IPS-18a (cell line): ENCODE data around the gene IQGAP1.
"Not testable (repeated sequence)": the region's sequence is repeated elsewhere in the genome, so short reads cannot be mapped to it uniquely, and the experiment has no call there.

Source experiments
- H3K27ac ChIP-seq: one replicate; pipeline ENCODE4 v1.5.1; 2013; ENCODE audit warnings: low read length
- H3K27me3 ChIP-seq: one replicate; pipeline ENCODE4 v1.6.1; 2013; ENCODE audit warnings: mild to moderate bottlenecking, low read length; ENCODE audit not compliant: control insufficient read depth, insufficient read depth
- H3K36me3 ChIP-seq: one replicate; pipeline ENCODE4 v1.6.1; 2013; ENCODE audit warnings: low read depth, low read length; ENCODE audit not compliant: control insufficient read depth
- H3K4me1 ChIP-seq: one replicate; pipeline ENCODE4 v1.6.1; 2013; ENCODE audit warnings: low read depth, low read length; ENCODE audit not compliant: control insufficient read depth
- H3K4me3 ChIP-seq: one replicate; pipeline ENCODE4 v1.5.1; 2013; ENCODE audit warnings: low read length
- H3K9ac ChIP-seq: one replicate; pipeline ENCODE4 v1.6.1; 2013; ENCODE audit warnings: mild to moderate bottlenecking, low read length, moderate library complexity
- H3K9me3 ChIP-seq: one replicate; pipeline ENCODE4 v1.6.1; 2013; ENCODE audit warnings: low read depth, low read length; ENCODE audit not compliant: control insufficient read depth

IQGAP1 gene

DNA sequence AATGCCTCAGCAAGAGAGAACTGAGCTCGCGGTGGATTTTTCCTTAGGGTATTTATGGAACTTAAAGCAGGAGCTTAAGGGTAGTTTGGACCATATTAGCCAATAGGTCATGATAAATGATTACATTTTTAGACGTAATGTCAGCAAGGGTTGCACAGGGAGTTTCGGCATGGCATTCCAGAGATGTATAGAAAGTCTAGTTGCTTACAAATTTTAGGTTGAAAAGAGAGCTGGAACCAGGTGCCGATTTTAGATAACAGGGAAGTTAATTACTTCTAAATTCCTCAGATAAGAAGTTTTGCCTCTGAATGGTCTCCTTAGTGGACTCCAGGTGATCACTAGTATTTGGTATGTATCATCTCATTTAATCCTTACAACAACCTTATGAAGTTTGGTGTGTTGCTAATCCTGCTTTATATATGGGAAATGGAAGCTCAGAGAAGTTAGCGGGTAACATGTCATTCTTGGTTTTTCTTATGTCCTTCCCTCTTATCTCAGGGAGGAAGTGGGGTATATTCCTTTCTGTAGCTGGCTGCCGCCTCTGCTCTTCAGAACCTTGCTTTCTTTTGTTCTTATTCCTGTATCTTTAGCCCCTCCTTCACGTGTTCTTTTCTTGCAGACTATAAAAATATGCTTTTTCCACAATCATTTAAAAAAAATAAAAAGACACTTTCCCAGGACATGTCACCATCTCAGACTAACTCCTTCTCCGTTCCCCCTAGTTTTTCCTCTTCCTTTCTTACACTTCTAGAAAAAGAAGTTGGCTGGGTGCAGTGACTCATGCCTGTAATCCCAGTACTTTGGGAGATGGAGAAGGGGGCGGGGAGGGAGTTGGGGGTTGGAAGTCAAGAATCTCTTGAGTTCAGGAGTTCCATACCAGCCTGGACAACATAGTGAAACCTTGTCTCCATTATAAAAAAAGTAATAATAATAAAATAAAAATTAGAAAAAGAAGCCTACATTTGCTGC, 25.7 kb downstream of the IQGAP1 start:
- peak overlapping the region; percentile 41 for H3K4me3 ChIP-seq
- H3K4me1 ChIP-seq = peaks cover 37% of the 10 kb centered on the region
- H3K9me3 ChIP-seq = no peaks in the 10 kb centered on the region
- H3K27me3 ChIP-seq = no peaks in the 10 kb centered on the region
- H3K36me3 ChIP-seq = no peaks in the 10 kb centered on the region
- peak overlapping the region; percentile 40 for H3K9ac ChIP-seq
- H3K27ac ChIP-seq = no peak overlapping the region

DNA sequence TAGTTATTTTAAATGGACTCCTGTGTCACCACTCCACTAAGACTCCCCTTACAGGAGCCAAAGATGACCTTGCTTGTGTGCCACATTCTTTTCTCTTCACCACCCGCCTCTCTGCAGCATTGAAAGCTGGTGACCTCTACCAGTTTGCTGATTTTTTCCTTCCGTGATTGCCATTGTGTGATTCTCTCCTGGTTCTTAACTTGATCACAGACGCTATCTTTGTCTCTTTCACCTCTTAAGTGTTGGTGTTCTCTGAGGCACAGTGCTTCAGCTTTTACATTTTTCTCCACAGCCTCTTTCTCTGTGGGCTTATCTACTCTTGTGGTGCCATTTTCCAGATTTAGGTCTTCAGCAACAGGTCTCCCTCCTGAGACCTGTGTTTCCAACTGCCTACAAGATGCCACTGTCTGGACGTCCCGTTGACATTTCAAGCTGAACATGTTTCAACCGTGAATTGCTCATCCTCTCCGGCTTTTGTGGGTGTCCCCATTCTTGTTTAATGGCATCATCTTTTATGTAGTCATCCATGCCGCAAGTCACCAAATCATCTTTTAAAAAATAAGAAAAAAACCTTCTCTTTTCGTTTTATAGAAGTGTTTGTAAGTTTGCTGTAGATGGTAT, 26.5 kb downstream of the IQGAP1 start:
- no peaks in the 10 kb centered on the region for H3K36me3 ChIP-seq
- no peak overlapping the region for H3K4me3 ChIP-seq
- no peaks in the 10 kb centered on the region for H3K27me3 ChIP-seq
- no peak overlapping the region for H3K9ac ChIP-seq
- H3K9me3 ChIP-seq = no peaks in the 10 kb centered on the region
- H3K27ac ChIP-seq = peak overlapping the region; percentile 17
- H3K4me1 ChIP-seq = peaks cover 37% of the 10 kb centered on the region

DNA sequence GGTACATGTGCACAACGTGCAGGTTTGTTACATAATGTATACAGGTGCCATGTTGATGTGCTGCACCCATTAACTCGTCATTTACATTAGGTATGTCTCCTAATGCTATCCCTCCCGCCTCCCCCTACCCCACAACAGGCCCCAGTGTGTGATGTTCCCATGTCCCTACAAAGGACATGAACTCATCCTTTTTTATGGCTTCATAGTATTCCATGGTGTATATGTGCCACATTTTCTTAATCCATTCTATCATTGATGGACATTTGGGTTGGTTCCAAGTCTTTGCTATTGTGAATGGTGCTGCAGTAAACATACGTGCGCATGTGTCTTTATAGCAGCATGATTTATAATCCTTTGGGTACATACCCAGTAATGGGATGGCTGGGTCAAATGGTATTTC, 28.0 kb downstream of the IQGAP1 start:
- H3K4me1 ChIP-seq = peaks cover 46% of the 10 kb centered on the region
- not testable (repeated sequence) for H3K36me3 ChIP-seq, H3K9ac ChIP-seq, H3K4me3 ChIP-seq, H3K9me3 ChIP-seq, H3K27me3 ChIP-seq, H3K27ac ChIP-seq

DNA sequence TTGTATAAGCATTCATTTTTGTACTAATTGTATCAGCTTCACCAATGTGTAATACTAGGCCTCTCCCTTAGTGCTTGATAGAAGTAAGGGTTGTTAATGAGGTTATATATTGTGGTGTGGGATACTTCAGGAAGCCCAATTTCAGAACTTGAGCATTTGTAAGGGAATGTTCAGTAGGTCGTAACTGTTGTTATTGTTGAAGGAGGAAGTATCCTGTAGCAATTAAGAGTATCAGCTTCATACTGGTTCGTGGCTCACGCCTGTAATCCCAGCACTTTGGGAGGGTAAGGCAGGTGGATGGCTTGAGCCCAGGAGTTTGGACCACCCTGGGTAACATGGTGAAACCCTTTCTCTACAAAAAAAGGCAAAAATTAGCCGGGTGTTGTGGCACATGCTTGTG, 30.6 kb downstream of the IQGAP1 start:
- H3K27me3 ChIP-seq = no peaks in the 10 kb centered on the region
- H3K9ac ChIP-seq = no peak overlapping the region
- peaks cover 21% of the 10 kb centered on the region for H3K4me1 ChIP-seq
- H3K9me3 ChIP-seq = no peaks in the 10 kb centered on the region
- no peaks in the 10 kb centered on the region for H3K36me3 ChIP-seq
- no peak overlapping the region for H3K27ac ChIP-seq
- no peak overlapping the region for H3K4me3 ChIP-seq

DNA sequence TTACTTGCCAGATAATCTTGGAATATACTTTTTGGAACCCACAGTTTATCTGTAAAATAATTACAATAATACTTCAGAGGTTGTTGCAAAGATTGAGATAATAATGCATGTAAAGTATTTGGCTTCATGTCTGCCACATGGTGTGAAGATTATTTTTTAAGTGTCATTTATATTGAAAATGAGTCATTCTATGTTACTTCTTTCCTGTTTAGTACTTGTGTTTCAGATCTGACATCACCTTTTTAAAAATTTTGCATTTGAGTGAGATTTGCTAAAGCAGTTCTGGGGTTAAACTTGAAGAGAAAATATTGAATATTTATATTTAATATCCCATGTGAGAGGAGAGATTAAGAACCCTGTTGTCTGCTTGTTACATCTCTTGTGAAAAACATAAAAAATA, 31.2 kb downstream of the IQGAP1 start:
- no peak overlapping the region for H3K4me3 ChIP-seq
- H3K4me1 ChIP-seq = peaks cover 17% of the 10 kb centered on the region

DNA sequence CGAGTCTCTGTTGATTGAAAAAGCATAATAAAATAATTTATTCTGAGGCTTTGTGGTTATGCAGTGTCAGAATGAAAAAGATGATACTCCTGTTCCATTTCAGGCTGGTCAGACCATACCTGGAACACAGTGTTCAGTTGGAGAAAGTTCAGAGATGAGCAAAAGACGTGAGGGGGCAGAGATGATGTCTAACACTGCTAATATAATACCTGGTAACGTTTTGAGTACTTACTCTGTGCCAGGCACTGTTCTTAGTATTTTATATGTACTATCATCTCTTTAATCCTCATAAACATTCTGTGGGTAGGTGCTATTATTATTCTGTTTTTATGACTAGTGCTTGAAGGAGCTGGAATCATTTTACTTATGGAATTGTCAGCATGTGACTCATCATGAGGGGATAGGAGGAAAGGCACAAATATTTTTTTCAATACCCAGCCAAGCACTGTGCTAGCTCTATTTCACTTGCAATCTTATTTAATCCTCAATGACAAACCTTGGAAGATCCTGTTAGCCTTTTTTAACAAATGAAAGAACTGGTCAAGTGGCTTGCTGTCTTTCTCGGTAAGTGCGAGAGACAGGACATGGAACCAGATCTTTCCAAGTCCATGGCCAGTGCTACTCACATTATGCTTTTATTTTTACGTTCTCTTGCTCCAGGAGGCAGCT, 31.8 kb downstream of the IQGAP1 start:
- H3K36me3 ChIP-seq = no peaks in the 10 kb centered on the region
- no peaks in the 10 kb centered on the region for H3K27me3 ChIP-seq
- H3K4me1 ChIP-seq = peaks cover 10% of the 10 kb centered on the region
- no peaks in the 10 kb centered on the region for H3K9me3 ChIP-seq
- H3K4me3 ChIP-seq = no peak overlapping the region
- H3K27ac ChIP-seq = no peak overlapping the region
- no peak overlapping the region for H3K9ac ChIP-seq

More for the DNA sequence above, 31.2 kb downstream of the IQGAP1 start:
- Histone ChIP-seq H3K36me3 (no peaks in the 10 kb centered on the region), H3K9me3 (no peaks in the 10 kb centered on the region), H3K27me3 (no peaks in the 10 kb centered on the region), H3K9ac (no peak overlapping the region), H3K27ac (no peak overlapping the region)

DNA sequence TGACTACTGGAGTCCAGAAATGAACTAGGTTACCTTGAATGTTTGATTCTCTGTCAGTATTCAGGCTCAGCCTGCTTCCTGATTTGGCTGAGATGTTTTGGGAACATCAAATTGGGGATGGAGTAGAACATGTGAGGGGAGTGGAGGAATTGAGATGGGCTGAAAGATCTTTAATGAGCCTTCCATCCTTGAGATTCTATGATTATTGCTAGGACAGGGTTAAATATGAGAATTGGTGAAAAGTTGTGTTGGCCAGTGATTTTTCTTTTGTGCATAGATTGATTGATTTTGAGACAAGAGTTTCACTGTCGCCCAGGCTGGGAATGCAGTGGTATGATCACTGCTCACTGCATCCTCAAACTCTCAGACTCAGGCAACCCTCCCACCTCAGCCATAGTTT, 32.4 kb downstream of the IQGAP1 start:
- Histone ChIP-seq H3K4me3 (no peak overlapping the region), H3K4me1 (peaks cover 8% of the 10 kb centered on the region), H3K36me3 (no peaks in the 10 kb centered on the region), H3K27ac (no peak overlapping the region), H3K9ac (no peak overlapping the region), H3K9me3 (no peaks in the 10 kb centered on the region), H3K27me3 (no peaks in the 10 kb centered on the region)

DNA sequence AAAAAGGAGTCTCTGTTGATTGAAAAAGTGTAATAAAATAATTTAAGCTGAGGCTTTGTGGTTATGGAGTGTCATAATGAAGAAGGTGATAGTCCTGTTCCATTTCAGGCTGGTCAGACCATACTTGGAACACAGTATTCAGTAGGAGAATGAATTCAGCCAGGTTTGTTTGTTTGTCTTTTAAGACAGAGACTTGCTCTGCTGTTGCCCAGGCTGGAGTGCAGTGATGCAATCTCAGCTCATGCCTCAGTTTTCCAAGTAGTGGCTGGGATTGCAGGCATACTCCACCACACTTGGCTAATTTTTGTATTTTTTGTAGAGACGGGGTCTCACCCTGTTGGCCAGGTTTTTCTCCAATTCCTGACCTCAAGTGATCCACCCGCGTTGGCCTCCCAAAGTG, 33.5 kb downstream of the IQGAP1 start:
- H3K4me3 ChIP-seq = no peak overlapping the region
- H3K9me3 ChIP-seq = no peaks in the 10 kb centered on the region
- H3K9ac ChIP-seq = no peak overlapping the region
- H3K4me1 ChIP-seq = peaks cover 15% of the 10 kb centered on the region
- H3K27ac ChIP-seq = no peak overlapping the region
- no peaks in the 10 kb centered on the region for H3K36me3 ChIP-seq
- no peaks in the 10 kb centered on the region for H3K27me3 ChIP-seq

DNA sequence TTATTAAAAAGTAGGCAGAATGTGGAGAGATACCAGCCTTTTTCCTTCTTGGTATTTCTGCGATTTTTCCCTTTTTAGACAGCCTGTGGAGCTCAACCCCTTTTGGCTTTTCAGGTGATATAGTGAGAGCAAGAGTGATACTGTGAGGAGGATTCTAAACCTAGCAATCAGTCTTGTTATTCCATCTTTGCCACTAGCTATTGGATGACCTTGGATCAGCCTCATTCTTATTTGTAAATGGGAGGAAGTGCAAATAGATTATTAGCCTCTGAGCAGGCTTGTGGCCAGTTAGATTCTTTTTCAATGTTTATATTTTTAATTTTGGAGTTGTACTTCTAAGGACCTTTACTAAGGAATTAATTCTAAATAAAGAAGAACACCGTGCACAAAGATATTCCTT, 34.0 kb downstream of the IQGAP1 start:
- no peak overlapping the region for H3K4me3 ChIP-seq
- no peaks in the 10 kb centered on the region for H3K27me3 ChIP-seq
- no peak overlapping the region for H3K27ac ChIP-seq
- no peak overlapping the region for H3K9ac ChIP-seq
- no peaks in the 10 kb centered on the region for H3K9me3 ChIP-seq
- peaks cover 15% of the 10 kb centered on the region for H3K4me1 ChIP-seq
- H3K36me3 ChIP-seq = no peaks in the 10 kb centered on the region

DNA sequence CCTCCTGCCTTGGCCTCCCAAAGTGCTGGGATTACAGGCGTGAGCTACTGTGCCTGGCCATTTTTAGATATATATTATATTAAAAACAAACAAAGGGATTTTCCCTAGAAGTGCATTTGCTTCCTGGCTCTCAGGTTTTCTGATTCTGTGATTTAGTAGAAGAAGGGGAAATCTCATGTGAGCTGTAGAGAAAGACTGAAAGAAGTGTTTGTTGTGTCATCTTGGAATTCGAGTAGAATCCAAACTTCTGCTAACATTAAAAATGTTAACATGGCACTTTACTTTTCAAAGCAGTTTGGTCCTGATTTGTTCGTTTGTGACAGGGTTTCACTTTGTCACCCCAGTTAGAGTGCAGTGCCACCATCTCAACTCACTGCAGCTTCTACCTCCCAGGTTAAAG, 34.9 kb downstream of the IQGAP1 start:
- Histone ChIP-seq H3K4me3 (no peak overlapping the region), H3K27me3 (no peaks in the 10 kb centered on the region), H3K36me3 (no peaks in the 10 kb centered on the region), H3K4me1 (peaks cover 15% of the 10 kb centered on the region), H3K27ac (no peak overlapping the region), H3K9me3 (no peaks in the 10 kb centered on the region), H3K9ac (no peak overlapping the region)

DNA sequence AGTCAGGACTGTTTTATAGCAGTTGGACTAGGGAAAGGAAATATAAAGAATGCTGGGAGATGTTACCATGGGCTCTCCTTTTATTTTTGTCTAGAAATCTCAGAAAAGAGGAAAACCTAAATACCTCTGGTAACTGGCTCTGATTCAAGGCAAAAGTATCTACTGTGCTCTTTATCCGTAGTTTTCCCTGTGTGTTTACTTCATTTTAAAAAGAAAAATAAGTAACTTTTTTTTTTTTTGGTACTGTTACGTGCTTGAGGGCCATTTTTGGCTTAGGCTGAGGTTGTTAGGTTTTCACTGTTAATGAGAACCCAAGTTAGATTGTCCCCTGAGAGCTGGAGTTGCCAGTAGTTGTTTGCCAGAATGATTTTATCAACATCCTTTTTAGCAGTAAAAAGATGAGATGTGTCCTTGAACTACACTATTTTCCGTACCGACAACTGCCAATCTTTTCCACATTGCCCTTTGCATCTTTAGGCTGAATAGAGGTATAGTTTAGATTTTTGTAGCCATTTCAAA, 35.8 kb downstream of the IQGAP1 start:
- H3K4me3 ChIP-seq = no peak overlapping the region
- peaks cover 15% of the 10 kb centered on the region for H3K4me1 ChIP-seq
- no peaks in the 10 kb centered on the region for H3K27me3 ChIP-seq
- H3K9me3 ChIP-seq = no peaks in the 10 kb centered on the region
- no peak overlapping the region for H3K27ac ChIP-seq
- no peak overlapping the region for H3K9ac ChIP-seq
- no peaks in the 10 kb centered on the region for H3K36me3 ChIP-seq
